HCT116 (cell line): Measurements from ENCODE around the gene PAX1. TPM values are rescaled to one million over a fixed set of nuclear protein-coding genes. Genes with fewer than 3 reads are reported as not detected.

Experiments used
- ATAC-seq: fragments of 200-7000 bp; cut with Tn5 transposase; 2 replicates; pipeline ENCODE4 v1.9.1; 2020; ENCODE audit warnings: mild to moderate bottlenecking, moderate library complexity
- BruUV-seq: library from RNA; stranded (reverse); fragments of 400-500 nt; replicated peaks from 2 replicates; lab custom pipeline; 2021; lab: Mats Ljungman, UMichigan
- CTCF ChIA-PET: fragments of 300-600 bp; sonication (Branson Sonifier 250); formaldehyde crosslinking; loops from one replicate; lab custom pipeline; 2021; ENCODE audit warnings: antibody characterized with exemption; lab: Charles Lee
- POLR2A ChIA-PET: fragments of 300-600, 350-600 bp; sonication (Branson Sonifier 250); formaldehyde crosslinking; loops from one replicate; lab custom pipeline; 2021; ENCODE audit warnings: antibody characterized with exemption; lab: Charles Lee
- RAD21 ChIA-PET, 2 experiments: fragments of 300-600 bp; sonication (Branson Sonifier 250); formaldehyde crosslinking; loops; one replicate each; lab custom pipeline; 2023; ENCODE audit warnings: low total read pairs in 2 of 2; ENCODE audit not compliant: uncharacterized antibody in 2 of 2, unreplicated experiment in 2 of 2, low non-redundant PET in 1 of 2; lab: Charles Lee
- DNase-seq: peaks from one replicate; pipeline ENCODE4 v3.0.0-alpha.2; 2010; ENCODE audit warnings: low read depth, low spot score
- H2AFZ ChIP-seq: fragments of 200-600 bp; shearing (Covaris generic), sonication (generic); 2 replicates; pipeline ENCODE4 v1.6.1; 2017; ENCODE audit warnings: low read depth, mixed run types, mixed read lengths, antibody characterized with exemption, low read length; ENCODE audit not compliant: poor library complexity, severe bottlenecking
- H3K27ac ChIP-seq: 2 replicates; pipeline ENCODE4 v1.5.1; 2012; ENCODE audit warnings: low read depth, low read length
- H3K27me3 ChIP-seq: fragments of 200-600 bp; sonication (generic); 2 replicates; pipeline ENCODE4 v1.6.1; 2016; ENCODE audit warnings: mixed run types, low read length, mixed read lengths; ENCODE audit not compliant: insufficient read depth
- H3K36me3 ChIP-seq, 2 experiments: fragments of 200-500 bp in 1 of 2; fragments of 200-600 bp in 1 of 2; sonication (Bioruptor generic) in 1 of 2; sonication (generic) in 1 of 2; 2 replicates each; pipeline versions ENCODE4 v1.5.1 to v1.6.1; 2014 to 2016; ENCODE audit warnings: low read length in 2 of 2, inconsistent platforms in 1 of 2, mixed read lengths in 1 of 2, mixed run types in 1 of 2; ENCODE audit not compliant: insufficient read depth in 2 of 2, control insufficient read depth in 1 of 2
- H3K4me1 ChIP-seq, 2 experiments: fragments of 200-600 bp in 1 of 2; sonication (generic) in 1 of 2; 2 replicates each; pipeline versions ENCODE4 v1.5.1 to v1.6.1; 2012 to 2017; ENCODE audit warnings: low read length in 2 of 2, inconsistent platforms in 1 of 2, mild to moderate bottlenecking in 1 of 2, mixed read lengths in 1 of 2, mixed run types in 1 of 2, moderate library complexity in 1 of 2; ENCODE audit not compliant: insufficient read depth in 2 of 2, control insufficient read depth in 1 of 2
- H3K4me2 ChIP-seq: fragments of 200-600 bp; sonication (generic); 2 replicates; pipeline ENCODE4 v1.6.1; 2017; ENCODE audit warnings: mixed run types, low read length, mixed read lengths
- H3K4me3 ChIP-seq, 2 experiments: fragments of 200-600 bp in 1 of 2; sonication (generic) in 1 of 2; replicated peaks in 1 of 2; 2 replicates each; pipeline ENCODE4 v1.5.1; 2011 to 2016; ENCODE audit warnings: low read length in 2 of 2, control low read depth in 1 of 2, low read depth in 1 of 2, mild to moderate bottlenecking in 1 of 2, mixed read lengths in 1 of 2, mixed run types in 1 of 2
- H3K79me2 ChIP-seq: fragments of 200-600 bp; sonication (generic); 2 replicates; pipeline ENCODE4 v1.6.1; 2017; ENCODE audit warnings: mild to moderate bottlenecking, mixed run types, low read length, moderate library complexity, mixed read lengths; ENCODE audit not compliant: insufficient read depth
- H3K9ac ChIP-seq: fragments of 200-600 bp; sonication (generic); 2 replicates; pipeline ENCODE4 v1.6.1; 2016; ENCODE audit warnings: low read length, mixed read lengths
- H3K9me2 ChIP-seq: fragments of 200-600 bp; sonication (generic), shearing (Covaris generic); 2 replicates; pipeline ENCODE4 v1.6.1; 2017; ENCODE audit warnings: mixed run types, mild to moderate bottlenecking, moderate library complexity; ENCODE audit not compliant: insufficient read depth
- H3K9me3 ChIP-seq, 2 experiments: fragments of 200-500 bp in 1 of 2; fragments of 200-600 bp in 1 of 2; sonication (Bioruptor generic) in 1 of 2; sonication (generic) in 1 of 2; 2 replicates each; pipeline ENCODE4 v1.6.1; 2014 to 2017; ENCODE audit warnings: low read length in 2 of 2, mixed read lengths in 2 of 2, inconsistent platforms in 1 of 2, low read depth in 1 of 2, mild to moderate bottlenecking in 1 of 2, mixed run types in 1 of 2, moderate library complexity in 1 of 2; ENCODE audit not compliant: control insufficient read depth in 1 of 2, insufficient read depth in 1 of 2
- H4K20me1 ChIP-seq: fragments of 200-600 bp; sonication (generic), shearing (Covaris generic); 2 replicates; pipeline ENCODE4 v1.6.1; 2017; ENCODE audit warnings: mixed run types, mild to moderate bottlenecking, moderate library complexity; ENCODE audit not compliant: insufficient read depth
- CBX3 ChIP-seq: IDR thresholded peaks from 2 replicates; pipeline ENCODE4 v1.6.1; 2012; ENCODE audit warnings: low read depth
- CEBPB ChIP-seq: IDR thresholded peaks from 2 replicates; pipeline ENCODE4 v1.6.1; 2012; ENCODE audit warnings: low read depth
- ELF1 ChIP-seq: IDR thresholded peaks from 2 replicates; pipeline ENCODE4 v1.6.1; 2012; ENCODE audit warnings: low read depth, borderline replicate concordance
- EZH2phosphoT487 ChIP-seq: fragments of 200-600 bp; IDR thresholded peaks from 2 replicates; pipeline ENCODE4 v1.6.1; 2018; ENCODE audit warnings: antibody characterized with exemption, borderline replicate concordance
- JUND ChIP-seq: IDR thresholded peaks from 2 replicates; pipeline ENCODE4 v1.6.1; 2012
- SIN3A ChIP-seq: IDR thresholded peaks from 2 replicates; pipeline ENCODE4 v1.6.1; 2012; ENCODE audit warnings: low read depth
- SP1 ChIP-seq: IDR thresholded peaks from 2 replicates; pipeline ENCODE4 v1.6.1; 2012; ENCODE audit warnings: low read depth
- SRF ChIP-seq: IDR thresholded peaks from 2 replicates; pipeline ENCODE4 v1.6.1; 2012; ENCODE audit warnings: low read depth
- YY1 ChIP-seq: IDR thresholded peaks from 2 replicates; pipeline ENCODE4 v1.6.1; 2011; ENCODE audit warnings: low read length, low read depth, moderate library complexity, mild to moderate bottlenecking; ENCODE audit not compliant: insufficient replicate concordance; ENCODE audit errors: extremely low read depth
- ZFX ChIP-seq: fragments of 450-650 bp; IDR thresholded peaks from 2 replicates; pipeline ENCODE4 v1.6.1; 2017
- intact Hi-C: fragments of 100-400 bp; cut with micrococcal nuclease; formaldehyde crosslinking; loops from 2 replicates; pipeline ENCODE4 v1.10.0; 2022
- total RNA-seq: library from RNA; stranded (reverse); gene quantifications from one replicate; pipeline ENCODE4 v1.2.1, GENCODE V29; 2021; ENCODE audit not compliant: unreplicated experiment
- TF ChIP-seq, protein P1 (sequence below): IDR thresholded peaks from 2 replicates; pipeline ENCODE4 v1.6.1; 2011; ENCODE audit warnings: mild to moderate bottlenecking, low read length, moderate library complexity; ENCODE audit not compliant: insufficient replicate concordance; ENCODE audit errors: extremely low read depth
- TF ChIP-seq, protein P2 (sequence below): IDR thresholded peaks from 2 replicates; pipeline ENCODE4 v1.6.1; 2012
- TF ChIP-seq, protein P3 (sequence below): IDR thresholded peaks from 2 replicates; pipeline ENCODE4 v1.6.1; 2012
- TF ChIP-seq, protein P4 (sequence below): IDR thresholded peaks from 2 replicates; pipeline ENCODE4 v1.6.1; 2012; ENCODE audit warnings: low read depth
- TF ChIP-seq, protein P5 (sequence below), 3 experiments: fragments of 200-600 bp in 1 of 3; sonication (generic) in 1 of 3; IDR thresholded peaks in 2 of 3; conservative IDR thresholded peaks in 1 of 3; 2 replicates each; pipeline ENCODE4 v1.5.1; 2012 to 2017; ENCODE audit warnings: low read depth in 2 of 3, low read length in 2 of 3, antibody characterized with exemption in 1 of 3, borderline replicate concordance in 1 of 3, control low read depth in 1 of 3, mild to moderate bottlenecking in 1 of 3, mixed read lengths in 1 of 3, mixed run types in 1 of 3, moderate library complexity in 1 of 3; ENCODE audit not compliant: insufficient read depth in 1 of 3

The PAX1 gene
- total RNA-seq, 1 experiment from 2014 or later = not detected

DNA sequence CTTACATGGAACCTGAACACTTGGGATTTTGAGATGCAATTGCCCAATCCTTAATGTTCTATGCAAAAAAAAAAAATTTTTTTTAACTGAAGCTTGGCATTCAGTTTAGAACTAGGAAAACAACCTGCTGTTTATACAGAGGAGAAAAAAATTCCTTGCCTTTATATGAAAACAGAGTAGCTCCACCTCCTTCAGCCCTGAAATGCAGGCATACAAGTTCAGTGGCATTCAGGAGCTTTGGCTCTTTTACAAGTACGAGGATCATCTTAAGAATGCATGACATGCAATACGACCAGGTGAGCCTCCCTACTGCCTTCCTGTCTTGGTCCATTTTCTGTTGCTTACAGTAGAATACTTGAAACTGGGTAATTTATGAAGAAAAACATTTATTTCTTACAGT, 20.4 kb downstream of the PAX1 start:
- no peak overlapping the region for H2AFZ ChIP-seq
- POLR2A ChIA-PET = no interaction called here

More for the DNA sequence above, 20.4 kb downstream of the PAX1 start:
- Histone ChIP-seq H3K4me2 (no peak overlapping the region), H4K20me1 (no peaks in the 10 kb centered on the region), H3K27me3 (0 out of 2 replicates have a peak, but pooled peaks cover 4% of the 10 kb centered on the region), H3K4me3 (no peak overlapping the region), H3K9me3 (peaks cover 0 to 4% of the 10 kb centered on the region in 2 experiments; a peak in 2 of 4 replicates), H3K4me1 (no peaks in the 10 kb centered on the region), H3K79me2 (no peaks in the 10 kb centered on the region), H3K9ac (no peak overlapping the region), H3K9me2 (no peaks in the 10 kb centered on the region), H3K36me3 (no peaks in the 10 kb centered on the region), H3K27ac (no peak overlapping the region)
- no TSS peak for BruUV-seq
- ChIA-PET RAD21 (no interaction called here), CTCF (no interaction called here)
- ATAC-seq = no peak
- no peak for DNase-seq
- intact Hi-C loops = no loop called here
- TF ChIP-seq CBX3 = no peak
- TF ChIP-seq, protein P1, sequence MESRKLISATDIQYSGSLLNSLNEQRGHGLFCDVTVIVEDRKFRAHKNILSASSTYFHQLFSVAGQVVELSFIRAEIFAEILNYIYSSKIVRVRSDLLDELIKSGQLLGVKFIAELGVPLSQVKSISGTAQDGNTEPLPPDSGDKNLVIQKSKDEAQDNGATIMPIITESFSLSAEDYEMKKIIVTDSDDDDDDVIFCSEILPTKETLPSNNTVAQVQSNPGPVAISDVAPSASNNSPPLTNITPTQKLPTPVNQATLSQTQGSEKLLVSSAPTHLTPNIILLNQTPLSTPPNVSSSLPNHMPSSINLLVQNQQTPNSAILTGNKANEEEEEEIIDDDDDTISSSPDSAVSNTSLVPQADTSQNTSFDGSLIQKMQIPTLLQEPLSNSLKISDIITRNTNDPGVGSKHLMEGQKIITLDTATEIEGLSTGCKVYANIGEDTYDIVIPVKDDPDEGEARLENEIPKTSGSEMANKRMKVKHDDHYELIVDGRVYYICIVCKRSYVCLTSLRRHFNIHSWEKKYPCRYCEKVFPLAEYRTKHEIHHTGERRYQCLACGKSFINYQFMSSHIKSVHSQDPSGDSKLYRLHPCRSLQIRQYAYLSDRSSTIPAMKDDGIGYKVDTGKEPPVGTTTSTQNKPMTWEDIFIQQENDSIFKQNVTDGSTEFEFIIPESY = no peak
- TF ChIP-seq, protein P2, sequence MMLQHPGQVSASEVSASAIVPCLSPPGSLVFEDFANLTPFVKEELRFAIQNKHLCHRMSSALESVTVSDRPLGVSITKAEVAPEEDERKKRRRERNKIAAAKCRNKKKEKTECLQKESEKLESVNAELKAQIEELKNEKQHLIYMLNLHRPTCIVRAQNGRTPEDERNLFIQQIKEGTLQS = no peak
- no peak for TF ChIP-seq SP1
- TF ChIP-seq JUND = no peak
- no peak for TF ChIP-seq ZFX
- no peak for TF ChIP-seq ELF1
- TF ChIP-seq, protein P3, sequence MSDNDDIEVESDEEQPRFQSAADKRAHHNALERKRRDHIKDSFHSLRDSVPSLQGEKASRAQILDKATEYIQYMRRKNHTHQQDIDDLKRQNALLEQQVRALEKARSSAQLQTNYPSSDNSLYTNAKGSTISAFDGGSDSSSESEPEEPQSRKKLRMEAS = no peak
- no peak for TF ChIP-seq CEBPB
- TF ChIP-seq SIN3A = no peak
- TF ChIP-seq YY1 = no peak
- no peak for TF ChIP-seq SRF
- TF ChIP-seq, protein P4, sequence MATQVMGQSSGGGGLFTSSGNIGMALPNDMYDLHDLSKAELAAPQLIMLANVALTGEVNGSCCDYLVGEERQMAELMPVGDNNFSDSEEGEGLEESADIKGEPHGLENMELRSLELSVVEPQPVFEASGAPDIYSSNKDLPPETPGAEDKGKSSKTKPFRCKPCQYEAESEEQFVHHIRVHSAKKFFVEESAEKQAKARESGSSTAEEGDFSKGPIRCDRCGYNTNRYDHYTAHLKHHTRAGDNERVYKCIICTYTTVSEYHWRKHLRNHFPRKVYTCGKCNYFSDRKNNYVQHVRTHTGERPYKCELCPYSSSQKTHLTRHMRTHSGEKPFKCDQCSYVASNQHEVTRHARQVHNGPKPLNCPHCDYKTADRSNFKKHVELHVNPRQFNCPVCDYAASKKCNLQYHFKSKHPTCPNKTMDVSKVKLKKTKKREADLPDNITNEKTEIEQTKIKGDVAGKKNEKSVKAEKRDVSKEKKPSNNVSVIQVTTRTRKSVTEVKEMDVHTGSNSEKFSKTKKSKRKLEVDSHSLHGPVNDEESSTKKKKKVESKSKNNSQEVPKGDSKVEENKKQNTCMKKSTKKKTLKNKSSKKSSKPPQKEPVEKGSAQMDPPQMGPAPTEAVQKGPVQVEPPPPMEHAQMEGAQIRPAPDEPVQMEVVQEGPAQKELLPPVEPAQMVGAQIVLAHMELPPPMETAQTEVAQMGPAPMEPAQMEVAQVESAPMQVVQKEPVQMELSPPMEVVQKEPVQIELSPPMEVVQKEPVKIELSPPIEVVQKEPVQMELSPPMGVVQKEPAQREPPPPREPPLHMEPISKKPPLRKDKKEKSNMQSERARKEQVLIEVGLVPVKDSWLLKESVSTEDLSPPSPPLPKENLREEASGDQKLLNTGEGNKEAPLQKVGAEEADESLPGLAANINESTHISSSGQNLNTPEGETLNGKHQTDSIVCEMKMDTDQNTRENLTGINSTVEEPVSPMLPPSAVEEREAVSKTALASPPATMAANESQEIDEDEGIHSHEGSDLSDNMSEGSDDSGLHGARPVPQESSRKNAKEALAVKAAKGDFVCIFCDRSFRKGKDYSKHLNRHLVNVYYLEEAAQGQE = no peak
- TF ChIP-seq, protein P5, sequence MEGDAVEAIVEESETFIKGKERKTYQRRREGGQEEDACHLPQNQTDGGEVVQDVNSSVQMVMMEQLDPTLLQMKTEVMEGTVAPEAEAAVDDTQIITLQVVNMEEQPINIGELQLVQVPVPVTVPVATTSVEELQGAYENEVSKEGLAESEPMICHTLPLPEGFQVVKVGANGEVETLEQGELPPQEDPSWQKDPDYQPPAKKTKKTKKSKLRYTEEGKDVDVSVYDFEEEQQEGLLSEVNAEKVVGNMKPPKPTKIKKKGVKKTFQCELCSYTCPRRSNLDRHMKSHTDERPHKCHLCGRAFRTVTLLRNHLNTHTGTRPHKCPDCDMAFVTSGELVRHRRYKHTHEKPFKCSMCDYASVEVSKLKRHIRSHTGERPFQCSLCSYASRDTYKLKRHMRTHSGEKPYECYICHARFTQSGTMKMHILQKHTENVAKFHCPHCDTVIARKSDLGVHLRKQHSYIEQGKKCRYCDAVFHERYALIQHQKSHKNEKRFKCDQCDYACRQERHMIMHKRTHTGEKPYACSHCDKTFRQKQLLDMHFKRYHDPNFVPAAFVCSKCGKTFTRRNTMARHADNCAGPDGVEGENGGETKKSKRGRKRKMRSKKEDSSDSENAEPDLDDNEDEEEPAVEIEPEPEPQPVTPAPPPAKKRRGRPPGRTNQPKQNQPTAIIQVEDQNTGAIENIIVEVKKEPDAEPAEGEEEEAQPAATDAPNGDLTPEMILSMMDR (IDR thresholded peaks at IDR 0.05 in 2 of 3, conservative IDR thresholded peaks at IDR 0.05 in 1 of 3; ENCODE audit: borderline replicate concordance in 1 of 3, insufficient read depth in 1 of 3, low read depth in 2 of 3, low read length in 2 of 3) = no peak
- no peak for TF ChIP-seq EZH2phosphoT487
